Liver (tissue), 2 donors: ENCODE measurements around the gene UBE2E2.

Source experiments
- CTCF ChIP-seq: fragments of 150-350 bp; IDR thresholded peaks from 2 replicates; pipeline ENCODE4 v1.5.1; 2017; ENCODE audit warnings: improper control_type of control experiment, low read depth, low read length; ENCODE audit not compliant: missing input control
- MAX ChIP-seq: IDR thresholded peaks from 2 replicates; pipeline ENCODE4 v1.6.1; 2016; ENCODE audit warnings: antibody characterized with exemption
- donor health status: healthy.

DNA sequence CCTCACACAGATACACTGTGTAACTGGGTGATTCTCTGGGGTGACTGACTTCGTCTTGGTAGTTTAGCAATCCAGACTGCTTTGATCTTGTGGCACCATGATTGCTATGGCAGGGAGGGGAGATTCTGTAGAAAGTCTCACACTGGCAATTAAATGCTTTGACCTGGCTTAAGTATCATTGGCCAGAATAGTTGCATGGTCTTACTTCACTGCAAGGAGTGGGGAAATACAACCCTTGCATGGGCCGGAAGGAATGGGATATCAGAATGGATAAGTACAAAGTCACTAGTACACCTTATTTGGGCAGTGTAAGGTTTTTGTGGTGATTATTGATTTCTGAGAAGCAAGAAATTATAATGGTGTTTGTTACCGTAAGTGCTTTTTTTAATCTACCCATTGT lies 153.8 kb downstream of the UBE2E2 start:
- TF ChIP-seq MAX (no peak), CTCF (no peak)
